ENCODE data around the gene MMS22L.

GRCh38 chr6:97280766-97281165 is 2.2 kb downstream of the MMS22L start:
- TF ChIP-seq CTCF (IDR thresholded peaks at IDR 0.05) (no peak), POLR2AphosphoS5 (IDR thresholded peaks at IDR 0.05; ENCODE audit: insufficient read depth in 1 of 2, low read depth in 1 of 2) (no peak), POLR2A (IDR thresholded peaks at IDR 0.05) (no peak)

Measured in vagina (tissue), 2 donors.